HT-29 (cell line): ENCODE data around the gene IGF1R. TPM values are rescaled to one million over a fixed set of nuclear protein-coding genes. Genes with fewer than 3 reads are reported as not detected.
A peak's percentile ranks its signal among the peaks of the same experiment; 100 is the strongest.
"Not testable (repeated sequence)": the region's sequence is repeated elsewhere in the genome, so short reads cannot be mapped to it uniquely, and the experiment has no call there.

Experiments
- DNase-seq: peaks from one replicate; pipeline ENCODE4 v3.0.0-alpha.2; 2015; ENCODE audit warnings: low spot score
- total RNA-seq: library from RNA; depleted of rRNA; stranded (reverse); fragments of >200 nt; shearing (Covaris generic); gene quantifications from 2 replicates; pipeline ENCODE4 v1.2.3, GENCODE V29; 2014; rRNA removed

The IGF1R gene
- total RNA-seq, result 31.6 and 33.2 TPM in 2 replicates

- peak; percentile 91 for DNase-seq
Measured at GRCh38 chr15:98647774-98648653, at the start of gene IGF1R. TSS of gene IGF1R (plus strand) at chr15:98648539. CDS start at chr15:98649582, 1,043 bp downstream.

GRCh38 chr15:98599909-98600691 lies 48.2 kb upstream of the IGF1R start:
- DNase-seq, result no peak

GRCh38 chr15:98604983-98605382 lies 43.4 kb upstream of the IGF1R start:
- no peak for DNase-seq

- DNase-seq, result peak; percentile 21
Measured at GRCh38 chr15:98609144-98609852, 39.0 kb upstream of the IGF1R start.

- DNase-seq, result no peak
Measured at GRCh38 chr15:98610991-98611390, 37.3 kb upstream of the IGF1R start.

- DNase-seq, result no peak
Measured at GRCh38 chr15:98611808-98612207, 36.5 kb upstream of the IGF1R start.

- no peak for DNase-seq
Measured at GRCh38 chr15:98612490-98613110, 35.7 kb upstream of the IGF1R start.

- DNase-seq, result no peak
Measured at GRCh38 chr15:98614681-98615080, 33.7 kb upstream of the IGF1R start.

- no peak for DNase-seq
Measured at GRCh38 chr15:98616397-98616796, 31.9 kb upstream of the IGF1R start.

- DNase-seq, result no peak
Measured at GRCh38 chr15:98617328-98617980, 30.9 kb upstream of the IGF1R start.

- not testable (repeated sequence) for DNase-seq
Measured at GRCh38 chr15:98618576-98618975, 29.8 kb upstream of the IGF1R start.

- DNase-seq, result no peak
Measured at GRCh38 chr15:98620020-98620419, 28.3 kb upstream of the IGF1R start.

GRCh38 chr15:98621021-98621420 lies 27.3 kb upstream of the IGF1R start:
- DNase-seq, result no peak

- DNase-seq, result no peak
Measured at GRCh38 chr15:98625614-98626013, 22.7 kb upstream of the IGF1R start.

- no peak for DNase-seq
Measured at GRCh38 chr15:98626153-98626552, 22.2 kb upstream of the IGF1R start.

- DNase-seq, result no peak
Measured at GRCh38 chr15:98628216-98628615, 20.1 kb upstream of the IGF1R start.

- no peak for DNase-seq
Measured at GRCh38 chr15:98635848-98636247, 12.5 kb upstream of the IGF1R start.

- no peak for DNase-seq
Measured at GRCh38 chr15:98643115-98643514, 5.2 kb upstream of the IGF1R start.

- no peak for DNase-seq
Measured at GRCh38 chr15:98646546-98647025, 1.8 kb upstream of the IGF1R start.

GRCh38 chr15:98647026-98647773 lies 1.1 kb upstream of the IGF1R start:
- peak; percentile 82 for DNase-seq
